HG03095 (cell line): ENCODE measurements around the gene ONECUT3.

Experiments used
- ATAC-seq: cut with Tn5 transposase; IDR thresholded peaks from one replicate; pipeline ENCODE4 v1.9.1; 2021; ENCODE audit warnings: moderate library complexity; ENCODE audit not compliant: unreplicated experiment

Gene ONECUT3

DNA sequence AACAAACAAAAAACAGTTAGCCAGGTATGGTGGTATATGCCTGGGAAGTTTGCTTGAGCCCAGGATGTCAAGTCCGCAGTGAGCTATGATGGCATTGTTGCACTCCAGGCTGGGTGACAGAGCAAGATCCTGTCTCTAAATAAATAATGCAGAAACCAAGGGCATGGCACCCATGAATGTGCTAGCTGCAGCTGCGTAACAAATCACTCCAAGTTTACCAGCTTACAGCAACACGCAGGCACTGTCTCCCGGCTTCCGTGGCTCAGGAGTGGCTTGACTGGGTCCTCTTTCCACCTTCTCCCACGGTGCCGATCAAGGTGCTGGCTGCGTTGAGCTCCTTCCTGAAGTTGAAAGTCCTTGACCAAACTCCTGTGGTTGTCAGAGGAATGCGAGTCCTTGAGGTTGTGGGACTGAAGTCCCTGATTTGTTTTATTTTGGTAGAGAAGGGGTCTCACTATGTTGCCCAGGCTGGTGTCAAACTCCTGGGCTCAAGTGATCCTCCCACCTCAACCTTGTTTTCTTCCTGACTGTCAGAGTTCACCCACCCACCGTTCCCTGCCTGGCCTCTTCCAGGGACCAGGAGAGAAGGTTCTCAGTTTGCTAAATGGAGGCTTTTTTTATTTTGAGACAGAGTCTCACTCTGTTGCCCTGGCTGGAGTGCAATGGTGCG, 13.2 kb upstream of the ONECUT3 start:
- no peak for ATAC-seq

GRCh38 chr19:1742989-1743696, 10.2 kb upstream of the ONECUT3 start:
- ATAC-seq: no peak

DNA sequence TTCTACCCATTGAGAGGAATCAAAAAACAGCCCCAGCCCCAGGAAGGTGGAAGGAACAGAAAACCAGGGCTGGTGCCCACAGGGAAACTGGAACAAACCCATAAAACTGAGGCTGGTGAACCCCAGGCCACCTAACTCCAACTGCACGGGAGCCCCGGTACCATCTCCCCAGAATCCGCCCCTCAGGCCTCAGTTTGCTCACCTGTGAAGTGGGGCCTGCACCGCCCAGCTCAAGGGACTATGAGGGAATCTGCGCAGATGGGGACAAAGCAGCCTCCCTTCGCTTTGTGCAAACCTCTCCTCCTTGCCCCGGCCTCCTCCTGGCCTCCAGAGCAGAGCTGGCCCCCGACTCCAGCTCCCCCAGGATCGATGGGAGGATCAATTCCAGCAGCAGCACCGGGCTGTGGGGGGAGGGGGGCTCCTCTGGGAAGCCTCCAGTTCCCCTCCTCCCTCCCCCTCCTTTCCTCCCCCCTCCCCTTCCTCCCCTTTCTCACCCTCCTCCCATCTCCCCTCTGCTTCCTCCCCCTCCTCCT, 9.1 kb upstream of the ONECUT3 start:
- ATAC-seq: no peak

DNA sequence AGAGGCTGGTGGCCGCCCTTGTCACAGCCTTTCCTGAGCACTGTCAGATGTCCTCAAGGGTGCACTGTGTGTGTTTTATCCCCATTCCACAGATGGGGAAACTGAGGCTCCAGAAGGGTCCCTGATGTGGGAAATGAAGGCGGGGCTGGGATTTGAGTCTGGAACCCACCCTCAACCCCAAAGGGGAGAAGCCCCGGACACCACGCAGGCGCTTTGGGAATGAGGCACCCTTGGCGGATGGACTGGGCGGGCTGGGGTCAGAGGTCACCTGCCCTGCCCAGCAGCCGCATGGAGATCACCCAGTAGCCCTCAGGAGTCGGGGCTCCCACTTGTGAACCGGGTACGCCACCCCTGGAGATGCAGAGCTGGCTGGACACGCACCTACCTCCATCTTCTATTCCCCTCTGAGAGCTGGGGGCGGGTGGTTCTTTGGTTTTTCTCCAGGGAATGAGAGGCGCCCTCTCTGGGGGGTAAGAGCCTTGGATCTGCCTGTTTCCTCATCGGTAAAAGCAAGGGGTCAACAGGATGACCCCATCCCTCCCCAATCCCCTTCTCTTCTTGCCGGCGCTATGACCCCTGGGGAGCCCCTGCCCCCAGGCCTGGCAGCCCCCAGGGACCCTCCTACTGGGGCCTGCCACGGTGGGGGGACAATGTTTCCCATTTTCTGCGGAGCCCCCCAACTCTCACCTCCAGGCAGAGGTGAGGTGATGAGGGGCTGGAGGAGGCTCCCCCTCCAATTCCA, 8.3 kb upstream of the ONECUT3 start:
- no peak for ATAC-seq

DNA sequence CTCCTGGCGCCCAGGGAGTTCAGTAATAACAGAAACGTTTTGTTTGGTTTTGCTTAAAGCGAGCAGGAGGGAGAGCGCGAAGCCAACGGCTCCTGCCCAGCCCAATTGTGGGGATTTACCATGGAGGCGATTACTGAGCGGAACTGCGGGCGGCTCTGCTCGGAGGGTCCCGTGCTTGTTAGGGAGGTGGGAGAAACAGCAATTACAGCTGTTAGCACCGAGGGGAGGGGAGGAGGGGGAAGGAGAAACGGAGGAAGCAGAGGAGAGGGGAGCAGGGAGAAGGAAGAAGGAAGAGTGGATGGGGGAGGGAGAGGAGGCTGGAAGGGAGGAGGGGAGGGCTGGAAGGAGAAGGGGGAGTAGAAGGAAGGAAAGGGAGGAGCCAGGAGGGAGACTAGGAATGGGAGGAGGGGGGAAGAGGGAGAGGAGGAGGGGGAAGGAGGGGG, 7.7 kb upstream of the ONECUT3 start:
- no peak for ATAC-seq

- ATAC-seq: no peak
Measured at GRCh38 chr19:1746401-1747284, 6.7 kb upstream of the ONECUT3 start.

DNA sequence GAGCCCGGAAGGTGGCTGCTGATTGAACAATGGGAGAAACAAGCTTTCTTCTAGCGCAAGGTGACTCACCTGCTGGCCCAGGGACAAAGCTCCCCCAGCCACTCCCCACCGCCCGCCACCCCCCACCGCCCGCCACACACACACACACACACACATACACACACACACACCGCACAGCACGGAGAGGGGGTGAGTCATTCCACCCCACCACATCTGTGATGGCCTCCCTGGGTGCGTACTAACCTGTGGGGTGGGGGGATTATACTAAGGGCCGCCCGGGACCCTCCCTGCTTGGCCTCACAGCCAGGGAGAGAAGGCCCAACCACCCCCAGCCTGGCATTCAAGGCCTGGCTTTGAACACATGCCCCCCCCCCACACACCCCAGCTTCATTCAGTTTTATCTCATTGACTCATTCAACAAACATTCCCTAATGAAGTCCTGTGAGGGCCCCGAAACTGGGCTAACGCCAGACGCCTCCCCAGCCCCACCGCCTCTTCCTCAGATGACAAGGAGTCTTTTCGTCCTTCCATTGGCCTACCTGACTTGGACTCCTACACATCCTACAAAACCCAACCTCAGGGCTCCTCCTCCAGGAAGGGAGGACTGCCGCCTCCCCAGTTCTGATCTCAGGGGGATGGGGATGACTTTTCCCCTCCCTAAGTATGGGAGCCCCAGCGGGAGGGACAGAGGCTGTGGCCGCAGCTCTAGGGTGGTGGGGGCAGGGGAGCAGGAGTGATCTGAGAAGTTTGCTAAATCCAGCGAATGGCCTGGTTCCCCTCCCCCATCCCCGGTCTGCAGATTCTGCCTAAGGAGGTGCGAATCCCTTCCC, 5.8 kb upstream of the ONECUT3 start:
- ATAC-seq: no peak

GRCh38 chr19:1748115-1748872, 5.0 kb upstream of the ONECUT3 start:
- no peak for ATAC-seq

GRCh38 chr19:1748873-1749341, 4.4 kb upstream of the ONECUT3 start:
- ATAC-seq: no peak

GRCh38 chr19:1749373-1750342, 3.6 kb upstream of the ONECUT3 start:
- no peak for ATAC-seq

- ATAC-seq: no peak
Measured at GRCh38 chr19:1750343-1751021, 2.8 kb upstream of the ONECUT3 start.

- no peak for ATAC-seq
Measured at GRCh38 chr19:1751367-1752008, 1.8 kb upstream of the ONECUT3 start.

DNA sequence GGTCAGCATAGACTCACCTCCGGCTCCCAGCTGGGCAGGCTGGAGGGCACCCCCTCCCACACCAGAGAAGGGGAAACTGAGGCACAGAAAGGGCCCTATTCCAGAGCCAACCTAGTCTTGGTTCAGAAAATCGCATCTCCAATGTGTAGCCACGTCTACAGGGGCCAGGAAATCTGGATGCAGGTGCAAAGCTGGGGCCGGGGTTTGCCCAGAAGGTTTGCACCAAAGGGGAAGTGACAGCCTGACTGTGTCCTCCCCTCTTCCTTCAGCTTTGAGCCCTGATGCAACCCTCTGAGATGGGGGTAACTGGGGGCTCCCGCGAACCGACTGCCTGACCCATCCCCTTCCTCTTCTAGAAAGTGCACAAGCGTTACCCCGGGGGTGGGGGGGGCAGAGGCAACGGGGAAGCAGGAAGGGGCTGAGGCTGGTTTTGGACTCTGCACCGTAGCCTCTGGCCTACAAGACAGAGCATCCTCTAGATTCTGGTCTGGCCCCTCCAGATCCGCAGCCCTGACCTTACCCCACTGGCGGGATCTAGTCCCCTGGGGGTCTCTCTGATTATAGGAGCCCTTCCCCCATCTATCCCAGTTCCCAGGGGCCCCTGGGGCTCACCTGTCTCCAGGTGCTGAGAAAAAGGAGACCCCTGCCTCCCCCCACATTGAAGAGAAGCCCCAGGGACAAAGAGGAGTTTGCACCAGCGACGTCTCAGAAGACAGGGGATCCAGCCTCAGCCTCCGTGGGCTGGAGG, 1.1 kb upstream of the ONECUT3 start:
- ATAC-seq: no peak

DNA sequence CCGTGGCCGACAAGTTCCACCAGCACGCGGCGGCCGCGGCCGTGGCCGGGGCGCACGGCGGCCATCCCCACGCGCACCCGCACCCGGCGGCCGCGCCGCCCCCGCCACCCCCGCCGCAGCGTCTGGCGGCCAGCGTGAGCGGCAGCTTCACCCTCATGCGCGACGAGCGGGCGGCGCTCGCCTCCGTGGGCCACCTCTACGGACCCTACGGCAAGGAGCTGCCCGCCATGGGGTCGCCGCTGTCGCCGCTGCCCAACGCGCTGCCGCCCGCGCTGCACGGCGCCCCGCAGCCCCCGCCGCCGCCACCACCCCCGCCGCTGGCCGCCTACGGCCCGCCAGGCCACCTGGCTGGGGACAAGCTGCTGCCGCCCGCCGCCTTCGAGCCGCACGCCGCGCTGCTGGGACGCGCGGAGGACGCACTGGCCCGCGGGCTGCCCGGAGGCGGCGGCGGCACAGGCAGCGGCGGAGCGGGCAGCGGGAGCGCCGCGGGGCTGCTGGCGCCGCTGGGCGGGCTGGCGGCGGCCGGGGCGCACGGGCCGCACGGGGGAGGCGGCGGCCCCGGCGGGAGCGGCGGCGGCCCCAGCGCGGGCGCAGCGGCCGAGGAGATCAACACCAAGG, 821 bp downstream of the ONECUT3 start:
- ATAC-seq: no peak

- no peak for ATAC-seq
Measured at GRCh38 chr19:1754636-1755466, 1.5 kb downstream of the ONECUT3 start.
